Type B pancreatic cell (in vitro differentiated cells): ENCODE results near the gene SLC8A3. TPM values are rescaled to one million over a fixed set of nuclear protein-coding genes. Genes with fewer than 3 reads are reported as not detected.

Source experiments
- DNase-seq: peaks from one replicate; pipeline ENCODE4 v3.0.0; 2021; ENCODE audit warnings: mixed read lengths; ENCODE audit not compliant: unreplicated experiment; ENCODE audit errors: extremely low spot score
- H3K27ac Mint-ChIP-seq: 2 replicates; pipeline ENCODE4 v1.8.0; 2021; ENCODE audit warnings: mild to moderate bottlenecking, mixed read lengths
- H3K27me3 Mint-ChIP-seq: 2 replicates; pipeline ENCODE4 v1.8.0; 2021; ENCODE audit warnings: mixed read lengths
- H3K36me3 Mint-ChIP-seq: 2 replicates; pipeline ENCODE4 v1.8.0; 2021; ENCODE audit warnings: mixed read lengths
- H3K4me1 Mint-ChIP-seq: one replicate; pipeline ENCODE4 v1.8.0; 2021; ENCODE audit warnings: mixed read lengths; ENCODE audit not compliant: unreplicated experiment
- H3K4me3 Mint-ChIP-seq: 2 replicates; pipeline ENCODE4 v1.8.0; 2021; ENCODE audit warnings: mild to moderate bottlenecking, mixed read lengths
- H3K9me3 Mint-ChIP-seq: 2 replicates; pipeline ENCODE4 v1.8.0; 2021; ENCODE audit warnings: mixed read lengths
- total RNA-seq: library from RNA; stranded (reverse); gene quantifications from 2 replicates; pipeline ENCODE4 v1.2.1, GENCODE V29; 2021; ENCODE audit warnings: low replicate concordance
- TF ChIP-seq, protein P1 (sequence below): fragments of 200-600 bp; sonication (generic); conservative IDR thresholded peaks from 2 replicates; pipeline ENCODE4 v1.5.0; 2021; ENCODE audit warnings: antibody characterized with exemption, mild to moderate bottlenecking

The SLC8A3 gene
- total RNA-seq, 1 donor from 2014 or later: 7.8 TPM

GRCh38 chr14:70052990-70053389 is 135.8 kb downstream of the SLC8A3 start:
- DNase-seq: no peak
- H3K27ac Mint-ChIP-seq: no peak overlapping the region
- peaks cover 5% of the 10 kb centered on the region for H3K4me1 Mint-ChIP-seq
- no peak overlapping the region for H3K4me3 Mint-ChIP-seq
- TF ChIP-seq, protein P1, sequence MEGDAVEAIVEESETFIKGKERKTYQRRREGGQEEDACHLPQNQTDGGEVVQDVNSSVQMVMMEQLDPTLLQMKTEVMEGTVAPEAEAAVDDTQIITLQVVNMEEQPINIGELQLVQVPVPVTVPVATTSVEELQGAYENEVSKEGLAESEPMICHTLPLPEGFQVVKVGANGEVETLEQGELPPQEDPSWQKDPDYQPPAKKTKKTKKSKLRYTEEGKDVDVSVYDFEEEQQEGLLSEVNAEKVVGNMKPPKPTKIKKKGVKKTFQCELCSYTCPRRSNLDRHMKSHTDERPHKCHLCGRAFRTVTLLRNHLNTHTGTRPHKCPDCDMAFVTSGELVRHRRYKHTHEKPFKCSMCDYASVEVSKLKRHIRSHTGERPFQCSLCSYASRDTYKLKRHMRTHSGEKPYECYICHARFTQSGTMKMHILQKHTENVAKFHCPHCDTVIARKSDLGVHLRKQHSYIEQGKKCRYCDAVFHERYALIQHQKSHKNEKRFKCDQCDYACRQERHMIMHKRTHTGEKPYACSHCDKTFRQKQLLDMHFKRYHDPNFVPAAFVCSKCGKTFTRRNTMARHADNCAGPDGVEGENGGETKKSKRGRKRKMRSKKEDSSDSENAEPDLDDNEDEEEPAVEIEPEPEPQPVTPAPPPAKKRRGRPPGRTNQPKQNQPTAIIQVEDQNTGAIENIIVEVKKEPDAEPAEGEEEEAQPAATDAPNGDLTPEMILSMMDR: no peak
- no peaks in the 10 kb centered on the region for H3K36me3 Mint-ChIP-seq
- H3K27me3 Mint-ChIP-seq: peaks cover 9% of the 10 kb centered on the region
- H3K9me3 Mint-ChIP-seq: no peaks in the 10 kb centered on the region

DNA sequence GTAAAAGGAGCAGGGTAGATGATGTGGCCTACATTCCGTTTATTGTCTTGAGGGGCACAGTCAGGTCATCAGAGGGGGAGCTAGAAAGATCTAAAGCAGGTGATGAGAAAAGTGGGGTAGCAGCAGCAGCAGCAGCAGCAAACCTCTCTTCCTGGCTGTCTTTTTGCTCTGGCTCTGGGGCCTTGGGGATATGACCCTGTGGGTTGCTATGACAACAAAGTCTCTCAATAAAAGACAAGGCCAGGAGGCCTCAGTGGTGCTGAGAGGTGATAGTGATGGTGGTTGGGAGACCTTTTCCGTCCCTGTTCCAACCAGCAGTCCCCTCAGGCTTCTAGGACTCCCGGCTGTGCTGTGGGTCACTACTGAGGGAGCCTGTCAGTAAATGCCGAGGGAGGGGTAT is 138.6 kb downstream of the SLC8A3 start:
- TF ChIP-seq, protein P1: no peak
- Mint-ChIP-seq H3K4me3 (no peak overlapping the region), H3K36me3 (no peaks in the 10 kb centered on the region), H3K27me3 (peaks cover 23% of the 10 kb centered on the region), H3K27ac (no peak overlapping the region), H3K9me3 (no peaks in the 10 kb centered on the region), H3K4me1 (peaks cover 5% of the 10 kb centered on the region)
- DNase-seq: no peak

DNA sequence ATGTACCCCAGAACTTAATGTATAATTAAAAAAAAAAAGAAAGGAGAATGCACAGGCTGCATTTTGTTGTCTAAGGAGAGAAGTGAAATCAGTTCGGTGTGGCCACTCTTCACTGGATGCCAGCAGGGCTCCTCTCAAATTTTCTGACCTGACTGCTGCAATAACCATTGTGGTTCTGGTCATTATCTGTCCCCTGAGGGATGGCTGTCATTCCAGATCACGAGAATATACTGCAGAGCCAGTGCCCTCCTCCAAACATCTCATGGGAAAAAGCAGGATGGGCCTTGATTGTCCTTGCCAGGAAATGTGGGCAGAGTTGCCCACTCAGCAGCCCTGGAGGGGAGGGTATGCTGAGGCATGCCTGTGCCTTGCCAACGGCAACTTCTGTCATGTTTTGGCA is 139.1 kb downstream of the SLC8A3 start:
- Mint-ChIP-seq H3K4me3 (no peak overlapping the region), H3K27me3 (peaks cover 27% of the 10 kb centered on the region), H3K4me1 (peaks cover 5% of the 10 kb centered on the region), H3K27ac (no peak overlapping the region), H3K36me3 (no peaks in the 10 kb centered on the region), H3K9me3 (no peaks in the 10 kb centered on the region)
- no peak for DNase-seq
- TF ChIP-seq, protein P1: no peak

GRCh38 chr14:70048313-70048654 is 140.5 kb downstream of the SLC8A3 start:
- Mint-ChIP-seq H3K27me3 (peaks cover 32% of the 10 kb centered on the region), H3K4me3 (no peak overlapping the region), H3K9me3 (no peaks in the 10 kb centered on the region), H3K27ac (peak overlapping the region; percentile 42), H3K4me1 (peaks cover 5% of the 10 kb centered on the region), H3K36me3 (no peaks in the 10 kb centered on the region)
- DNase-seq: no peak
- TF ChIP-seq, protein P1: no peak

DNA sequence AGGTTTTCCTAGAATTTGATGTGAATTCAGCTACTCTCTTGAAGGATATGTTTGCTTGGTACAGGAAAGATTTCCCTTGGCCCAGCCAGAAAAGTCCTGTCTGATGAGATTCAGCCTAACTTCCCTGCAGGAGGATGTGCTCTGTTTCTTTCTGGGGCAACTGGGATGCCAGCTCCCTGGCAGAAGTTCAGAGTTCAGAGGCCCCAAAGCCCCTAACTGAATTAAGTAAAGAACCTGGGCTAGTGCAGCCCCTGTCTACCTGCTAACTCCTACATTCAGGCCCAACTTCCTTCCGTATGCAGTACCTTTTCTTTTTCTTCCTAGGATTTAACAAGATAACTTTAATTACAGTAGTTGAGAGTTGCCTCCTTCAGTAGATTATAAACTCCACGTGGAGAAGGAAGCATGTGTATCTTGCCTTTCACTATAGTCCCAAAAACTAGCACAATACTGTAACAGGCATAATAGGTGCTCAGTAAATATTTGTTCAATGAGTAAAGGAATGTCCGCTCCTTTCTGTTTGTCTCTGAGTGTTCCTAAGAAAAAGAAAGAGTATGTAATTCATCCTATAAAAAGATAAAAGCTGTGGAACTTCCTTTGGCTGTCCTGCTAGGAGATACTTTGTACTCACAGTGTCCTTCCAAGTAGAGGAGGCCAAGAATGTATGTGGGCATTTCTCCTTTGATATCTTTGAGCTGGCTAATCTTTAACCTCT is 141.0 kb downstream of the SLC8A3 start:
- peak overlapping the region; percentile 42 for H3K27ac Mint-ChIP-seq
- peaks cover 29% of the 10 kb centered on the region for H3K27me3 Mint-ChIP-seq
- H3K4me3 Mint-ChIP-seq: no peak overlapping the region
- H3K36me3 Mint-ChIP-seq: no peaks in the 10 kb centered on the region
- TF ChIP-seq, protein P1: no peak
- H3K9me3 Mint-ChIP-seq: no peaks in the 10 kb centered on the region
- no peak for DNase-seq
- peaks cover 5% of the 10 kb centered on the region for H3K4me1 Mint-ChIP-seq
